ENCODE data around the gene USH1G. TPM values are rescaled to one million over a fixed set of nuclear protein-coding genes. Genes with fewer than 3 reads are reported as not detected.

Gene USH1G
- total and polyA plus RNA-seq, 2 of the 13 experiments (the other 11 are each of a cell fraction or from before 2014, with no cell fraction given): 0.04 TPM; not detected in 1

GRCh38 chr17:74971842-74972106, 48.7 kb upstream of the USH1G start (continued):
- TF ChIP-seq ATF3 (CRISPR knock-in tag; IDR thresholded peaks at IDR 0.05) (peak; percentile 46; the same call in 1 of the 2 replicates), SMC3 (IDR thresholded peaks at IDR 0.05; ENCODE audit: low read length) (no peak), TMF1 (CRISPR knock-in tag; IDR thresholded peaks at IDR 0.05; ENCODE audit: low read depth) (no peak), SIN3A (IDR thresholded peaks at IDR 0.05; ENCODE audit: borderline replicate concordance, low read depth, low read length) (no peak), ZNF441 (CRISPR knock-in tag; IDR thresholded peaks at IDR 0.05; ENCODE audit: borderline replicate concordance) (no peak), ZNF703 (CRISPR knock-in tag; IDR thresholded peaks at IDR 0.05; ENCODE audit: borderline replicate concordance) (no peak), FUBP1 (CRISPR knock-in tag; IDR thresholded peaks at IDR 0.05; ENCODE audit: borderline replicate concordance) (no peak), TBX2 (CRISPR knock-in tag; IDR thresholded peaks at IDR 0.05; ENCODE audit: borderline replicate concordance) (no peak), ZFY (CRISPR knock-in tag; IDR thresholded peaks at IDR 0.05) (no peak; the same call in 1 of the 2 replicates), NR3C1 (CRISPR knock-in tag; IDR thresholded peaks at IDR 0.05) (no peak), KLF9 (CRISPR knock-in tag; IDR thresholded peaks at IDR 0.05; ENCODE audit: low read depth) (no peak), POLR2A (IDR thresholded peaks at IDR 0.05; ENCODE audit: insufficient read depth in 1 of 2, low read depth in 2 of 2, low read length in 2 of 2) (no peak), RARG (CRISPR knock-in tag; IDR thresholded peaks at IDR 0.05; ENCODE audit: low read depth) (no peak), ZMYM4 (CRISPR knock-in tag; IDR thresholded peaks at IDR 0.05) (no peak), ZNF883 (CRISPR knock-in tag; IDR thresholded peaks at IDR 0.05; ENCODE audit: not compliant biosample characterization) (no peak), ZNF407 (CRISPR knock-in tag; IDR thresholded peaks at IDR 0.05; ENCODE audit: not compliant biosample characterization) (peak; percentile 52), REST (IDR thresholded peaks at IDR 0.05; ENCODE audit: borderline replicate concordance in 1 of 2, low read depth in 1 of 2, low read length in 2 of 2) (no peak)

Data from HepG2 (cell line).